ENCODE measurements around the gene SIRPB2. TPM values are rescaled to one million over a fixed set of nuclear protein-coding genes. Genes with fewer than 3 reads are reported as not detected.

The SIRPB2 gene
- total RNA-seq, 2 donors from 2014 or later = not detected

DNA sequence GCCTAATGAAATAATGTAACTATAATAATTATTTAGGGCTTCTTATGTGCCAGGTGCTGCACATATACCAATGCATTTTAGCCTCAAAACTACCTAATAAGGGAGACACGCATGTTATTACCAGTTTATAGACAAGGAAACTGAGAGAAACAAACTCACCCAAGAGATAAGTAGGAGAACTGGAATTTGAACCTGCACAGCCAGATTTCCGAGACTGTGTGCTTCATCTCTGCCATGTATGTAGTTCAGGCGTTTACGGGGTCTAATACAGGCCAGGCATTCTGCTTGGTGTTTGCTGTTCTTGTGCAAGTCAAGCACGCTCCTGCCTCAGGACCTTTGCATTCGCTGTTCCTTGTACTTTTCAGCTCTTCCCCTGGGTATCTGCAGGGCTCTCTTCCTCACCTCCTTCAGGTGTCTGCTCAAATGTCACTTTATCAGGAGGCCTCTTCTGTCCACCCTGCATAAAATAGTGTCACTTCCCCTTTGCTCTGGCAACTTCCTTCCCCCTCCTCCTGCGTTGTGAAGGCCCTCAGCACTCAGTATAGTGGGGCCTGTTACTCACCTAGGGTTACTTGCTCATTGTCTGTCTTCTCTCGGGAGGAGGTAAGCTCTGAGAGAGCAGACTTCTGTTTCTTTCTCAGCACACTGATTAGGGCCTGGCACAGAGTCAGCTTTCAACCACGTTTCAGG lies 18.5 kb downstream of the SIRPB2 start:
- no peaks in the 10 kb centered on the region for H3K9me3 ChIP-seq (ENCODE audit: control insufficient read depth, low read length)
- H3K4me1 ChIP-seq (ENCODE audit: control insufficient read depth, insufficient read depth, low read length) = peaks cover 4% of the 10 kb centered on the region
- no peak for DNase-seq
- no peak overlapping the region for H3K27ac Mint-ChIP-seq
- H3K27me3 Mint-ChIP-seq (ENCODE audit: insufficient read depth) = peaks cover 6% of the 10 kb centered on the region
- no peak overlapping the region for H3K9ac ChIP-seq (ENCODE audit: extremely low read depth, low read length, poor library complexity, severe bottlenecking)
- no peak overlapping the region for H3K4me3 Mint-ChIP-seq
- H3K36me3 ChIP-seq (ENCODE audit: control insufficient read depth, insufficient read depth, low read length) = no peaks in the 10 kb centered on the region
- WGBS, 2 experiments (ENCODE audit: insufficient coverage in 1 of 2, insufficient read length in 1 of 2) = 81 to 90% methylated on average over 7 to 9 of the region's 9 CpGs
- H3K9me3 Mint-ChIP-seq = no peaks in the 10 kb centered on the region
- TF ChIP-seq, protein P1, sequence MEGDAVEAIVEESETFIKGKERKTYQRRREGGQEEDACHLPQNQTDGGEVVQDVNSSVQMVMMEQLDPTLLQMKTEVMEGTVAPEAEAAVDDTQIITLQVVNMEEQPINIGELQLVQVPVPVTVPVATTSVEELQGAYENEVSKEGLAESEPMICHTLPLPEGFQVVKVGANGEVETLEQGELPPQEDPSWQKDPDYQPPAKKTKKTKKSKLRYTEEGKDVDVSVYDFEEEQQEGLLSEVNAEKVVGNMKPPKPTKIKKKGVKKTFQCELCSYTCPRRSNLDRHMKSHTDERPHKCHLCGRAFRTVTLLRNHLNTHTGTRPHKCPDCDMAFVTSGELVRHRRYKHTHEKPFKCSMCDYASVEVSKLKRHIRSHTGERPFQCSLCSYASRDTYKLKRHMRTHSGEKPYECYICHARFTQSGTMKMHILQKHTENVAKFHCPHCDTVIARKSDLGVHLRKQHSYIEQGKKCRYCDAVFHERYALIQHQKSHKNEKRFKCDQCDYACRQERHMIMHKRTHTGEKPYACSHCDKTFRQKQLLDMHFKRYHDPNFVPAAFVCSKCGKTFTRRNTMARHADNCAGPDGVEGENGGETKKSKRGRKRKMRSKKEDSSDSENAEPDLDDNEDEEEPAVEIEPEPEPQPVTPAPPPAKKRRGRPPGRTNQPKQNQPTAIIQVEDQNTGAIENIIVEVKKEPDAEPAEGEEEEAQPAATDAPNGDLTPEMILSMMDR (conservative IDR thresholded peaks at IDR 0.05) = no peak
- no peak overlapping the region for H3K27ac ChIP-seq (ENCODE audit: low read depth, low read length)
- H3K4me1 Mint-ChIP-seq = peaks cover 10% of the 10 kb centered on the region
- H3K36me3 Mint-ChIP-seq (ENCODE audit: low read depth) = no peaks in the 10 kb centered on the region
- H3K4me3 ChIP-seq (ENCODE audit: low read length) = no peak overlapping the region
- H3K27me3 ChIP-seq (ENCODE audit: control insufficient read depth, insufficient read depth, low read length, poor library complexity, severe bottlenecking) = no peaks in the 10 kb centered on the region

DNA sequence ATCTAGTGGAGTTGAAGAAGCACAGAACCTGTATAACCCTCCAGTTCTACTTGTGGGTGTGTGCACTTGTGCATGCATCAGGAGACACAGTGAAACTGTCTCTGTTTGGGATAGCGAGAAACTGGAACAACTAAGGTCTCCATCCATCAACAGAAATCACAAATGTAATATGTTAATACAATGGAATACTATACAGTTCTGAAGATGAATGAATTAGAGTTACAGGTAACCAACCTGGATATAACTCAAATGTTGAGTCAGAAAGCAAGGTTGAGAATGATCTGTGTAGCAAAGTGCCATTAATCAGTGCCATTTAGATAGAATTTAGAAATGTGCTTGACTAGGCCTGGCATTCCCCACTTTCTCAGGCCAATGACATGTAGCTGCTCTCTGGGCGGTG lies 20.0 kb downstream of the SIRPB2 start:
- H3K9ac ChIP-seq (ENCODE audit: extremely low read depth, low read length, poor library complexity, severe bottlenecking) = no peak overlapping the region
- H3K27me3 ChIP-seq (ENCODE audit: control insufficient read depth, insufficient read depth, low read length, poor library complexity, severe bottlenecking) = no peaks in the 10 kb centered on the region
- TF ChIP-seq, protein P1 (conservative IDR thresholded peaks at IDR 0.05) = no peak
- 100% methylated on average over 1 to 2 of the region's 2 CpGs for WGBS, 2 experiments (ENCODE audit: insufficient coverage in 1 of 2, insufficient read length in 1 of 2)
- DNase-seq = no peak
- no peak overlapping the region for H3K4me3 ChIP-seq (ENCODE audit: low read length)
- Mint-ChIP-seq H3K27ac (no peak overlapping the region), H3K9me3 (no peaks in the 10 kb centered on the region), H3K4me1 (peaks cover 18% of the 10 kb centered on the region), H3K36me3 (ENCODE audit: low read depth) (no peaks in the 10 kb centered on the region), H3K4me3 (no peak overlapping the region), H3K27me3 (ENCODE audit: insufficient read depth) (peaks cover 7% of the 10 kb centered on the region)
- peaks cover 7% of the 10 kb centered on the region for H3K4me1 ChIP-seq (ENCODE audit: control insufficient read depth, insufficient read depth, low read length)
- H3K9me3 ChIP-seq (ENCODE audit: control insufficient read depth, low read length) = no peaks in the 10 kb centered on the region
- no peaks in the 10 kb centered on the region for H3K36me3 ChIP-seq (ENCODE audit: control insufficient read depth, insufficient read depth, low read length)
- H3K27ac ChIP-seq (ENCODE audit: low read depth, low read length) = no peak overlapping the region

DNA sequence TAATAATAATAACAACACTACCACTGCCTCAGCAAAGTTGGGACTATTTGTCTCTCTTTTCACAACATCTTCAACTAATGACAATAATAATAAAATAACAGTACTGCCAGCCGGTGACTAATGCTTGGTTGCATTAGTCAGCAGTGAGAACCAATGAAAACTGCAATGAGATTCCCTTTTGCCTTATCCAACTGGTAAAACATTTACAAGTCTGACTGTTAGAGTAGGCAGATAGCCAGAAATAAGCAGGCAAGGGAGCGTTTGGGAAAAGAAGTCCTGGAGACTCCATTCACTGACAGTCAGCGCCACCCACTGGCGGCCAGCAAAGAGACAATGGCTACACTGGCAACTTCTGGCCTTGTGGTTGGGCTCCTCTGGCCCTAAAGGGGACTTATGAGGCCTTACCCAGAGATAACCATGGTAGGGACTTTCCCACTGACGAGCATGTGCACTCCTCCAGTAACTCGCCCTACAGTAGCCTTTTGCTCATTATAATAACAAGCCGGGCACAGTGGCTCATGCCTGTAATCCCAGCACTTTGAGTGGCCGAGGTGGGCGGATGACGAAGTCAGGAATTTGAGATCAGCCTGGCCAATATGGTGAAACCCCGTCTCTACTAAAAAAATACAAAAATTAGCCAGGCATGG lies 21.2 kb downstream of the SIRPB2 start:
- TF ChIP-seq, protein P1 (conservative IDR thresholded peaks at IDR 0.05) = peak; percentile 92
- H3K4me3 ChIP-seq (ENCODE audit: low read length) = no peak overlapping the region
- DNase-seq = peak; percentile 95
- no peaks in the 10 kb centered on the region for H3K9me3 Mint-ChIP-seq
- peaks cover 3% of the 10 kb centered on the region for H3K36me3 ChIP-seq (ENCODE audit: control insufficient read depth, insufficient read depth, low read length)
- H3K9ac ChIP-seq (ENCODE audit: extremely low read depth, low read length, poor library complexity, severe bottlenecking) = no peak overlapping the region
- H3K27me3 Mint-ChIP-seq (ENCODE audit: insufficient read depth) = peaks cover 7% of the 10 kb centered on the region
- H3K27ac ChIP-seq (ENCODE audit: low read depth, low read length) = no peak overlapping the region
- H3K27ac Mint-ChIP-seq = peak overlapping the region; percentile 26
- H3K27me3 ChIP-seq (ENCODE audit: control insufficient read depth, insufficient read depth, low read length, poor library complexity, severe bottlenecking) = no peaks in the 10 kb centered on the region
- H3K9me3 ChIP-seq (ENCODE audit: control insufficient read depth, low read length) = no peaks in the 10 kb centered on the region
- H3K4me1 Mint-ChIP-seq = peaks cover 22% of the 10 kb centered on the region
- no peak overlapping the region for H3K4me3 Mint-ChIP-seq
- 43 to 44% methylated on average over 11 of the region's 11 CpGs for WGBS, 2 experiments (ENCODE audit: insufficient coverage in 1 of 2, insufficient read length in 1 of 2)
- peaks cover 6% of the 10 kb centered on the region for H3K4me1 ChIP-seq (ENCODE audit: control insufficient read depth, insufficient read depth, low read length)
- peaks cover 3% of the 10 kb centered on the region for H3K36me3 Mint-ChIP-seq (ENCODE audit: low read depth)
